Parathyroid adenoma (tissue), 2 donors: Measurements from ENCODE around the gene MTHFSD.

ENCODE experiments used
- H2AFZ ChIP-seq: fragments of 300-600 bp; sonication (generic); one replicate; pipeline ENCODE4 v1.7.0; 2017; ENCODE audit warnings: antibody characterized with exemption, mild to moderate bottlenecking
- H3K27ac ChIP-seq: fragments of 300-600 bp; sonication (generic); one replicate; pipeline ENCODE4 v1.7.0; 2017
- H3K27me3 ChIP-seq: fragments of 300-600 bp; sonication (generic); one replicate; pipeline ENCODE4 v1.7.0; 2017; ENCODE audit warnings: low read length; ENCODE audit not compliant: control insufficient read depth, insufficient read depth
- H3K36me3 ChIP-seq: fragments of 300-600 bp; sonication (generic); one replicate; pipeline ENCODE4 v1.7.0; 2017; ENCODE audit warnings: low read length; ENCODE audit not compliant: control insufficient read depth, insufficient read depth
- H3K4me1 ChIP-seq: fragments of 300-600 bp; sonication (generic); one replicate; pipeline ENCODE4 v1.7.0; 2017; ENCODE audit warnings: control low read depth
- H3K4me2 ChIP-seq: fragments of 300-600 bp; sonication (generic); one replicate; pipeline ENCODE4 v1.7.0; 2017; ENCODE audit warnings: low read length
- H3K4me3 ChIP-seq: fragments of 300-600 bp; sonication (generic); one replicate; pipeline ENCODE4 v1.7.0; 2017; ENCODE audit warnings: low read depth, low read length
- H3K79me2 ChIP-seq: fragments of 300-600 bp; sonication (generic); one replicate; pipeline ENCODE4 v1.7.0; 2017; ENCODE audit warnings: control low read depth
- H3K9ac ChIP-seq: fragments of 300-600 bp; sonication (generic); one replicate; pipeline ENCODE4 v1.7.0; 2017; ENCODE audit warnings: mild to moderate bottlenecking
- H3K9me3 ChIP-seq: fragments of 300-600 bp; sonication (generic); one replicate; pipeline ENCODE4 v1.7.0; 2017; ENCODE audit warnings: low read length; ENCODE audit not compliant: control insufficient read depth
- TF ChIP-seq, protein P1 (sequence below): fragments of 300-600 bp; sonication (generic); IDR thresholded peaks from one replicate; pipeline ENCODE4 v1.7.0; 2017; ENCODE audit warnings: antibody characterized with exemption, mild to moderate bottlenecking
- donor health status: primary hyperparathyroidism.

Gene MTHFSD

GRCh38 chr16:86581458-86581857, 26.4 kb upstream of the MTHFSD start:
- H3K9me3 ChIP-seq: no peaks in the 10 kb centered on the region
- no peaks in the 10 kb centered on the region for H3K4me1 ChIP-seq
- H3K36me3 ChIP-seq: no peaks in the 10 kb centered on the region
- H3K4me2 ChIP-seq: no peak overlapping the region
- TF ChIP-seq, protein P1, sequence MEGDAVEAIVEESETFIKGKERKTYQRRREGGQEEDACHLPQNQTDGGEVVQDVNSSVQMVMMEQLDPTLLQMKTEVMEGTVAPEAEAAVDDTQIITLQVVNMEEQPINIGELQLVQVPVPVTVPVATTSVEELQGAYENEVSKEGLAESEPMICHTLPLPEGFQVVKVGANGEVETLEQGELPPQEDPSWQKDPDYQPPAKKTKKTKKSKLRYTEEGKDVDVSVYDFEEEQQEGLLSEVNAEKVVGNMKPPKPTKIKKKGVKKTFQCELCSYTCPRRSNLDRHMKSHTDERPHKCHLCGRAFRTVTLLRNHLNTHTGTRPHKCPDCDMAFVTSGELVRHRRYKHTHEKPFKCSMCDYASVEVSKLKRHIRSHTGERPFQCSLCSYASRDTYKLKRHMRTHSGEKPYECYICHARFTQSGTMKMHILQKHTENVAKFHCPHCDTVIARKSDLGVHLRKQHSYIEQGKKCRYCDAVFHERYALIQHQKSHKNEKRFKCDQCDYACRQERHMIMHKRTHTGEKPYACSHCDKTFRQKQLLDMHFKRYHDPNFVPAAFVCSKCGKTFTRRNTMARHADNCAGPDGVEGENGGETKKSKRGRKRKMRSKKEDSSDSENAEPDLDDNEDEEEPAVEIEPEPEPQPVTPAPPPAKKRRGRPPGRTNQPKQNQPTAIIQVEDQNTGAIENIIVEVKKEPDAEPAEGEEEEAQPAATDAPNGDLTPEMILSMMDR: no peak
- no peaks in the 10 kb centered on the region for H3K27me3 ChIP-seq
- no peak overlapping the region for H3K9ac ChIP-seq
- H2AFZ ChIP-seq: no peak overlapping the region
- H3K4me3 ChIP-seq: no peak overlapping the region
- no peak overlapping the region for H3K27ac ChIP-seq
- H3K79me2 ChIP-seq: no peaks in the 10 kb centered on the region

- no peaks in the 10 kb centered on the region for H3K36me3 ChIP-seq
- no peak overlapping the region for H3K4me2 ChIP-seq
- no peak overlapping the region for H2AFZ ChIP-seq
- TF ChIP-seq, protein P1: no peak
- H3K4me1 ChIP-seq: no peaks in the 10 kb centered on the region
- H3K9ac ChIP-seq: no peak overlapping the region
- H3K27ac ChIP-seq: no peak overlapping the region
- no peaks in the 10 kb centered on the region for H3K79me2 ChIP-seq
- no peaks in the 10 kb centered on the region for H3K27me3 ChIP-seq
- no peak overlapping the region for H3K4me3 ChIP-seq
- H3K9me3 ChIP-seq: no peaks in the 10 kb centered on the region
Observed at GRCh38 chr16:86580791-86581170, 25.7 kb upstream of the MTHFSD start.

GRCh38 chr16:86580063-86580790, 25.2 kb upstream of the MTHFSD start:
- TF ChIP-seq, protein P1: no peak
- no peaks in the 10 kb centered on the region for H3K4me1 ChIP-seq
- H3K9me3 ChIP-seq: no peaks in the 10 kb centered on the region
- no peaks in the 10 kb centered on the region for H3K27me3 ChIP-seq
- H2AFZ ChIP-seq: no peak overlapping the region
- no peak overlapping the region for H3K4me3 ChIP-seq
- no peak overlapping the region for H3K27ac ChIP-seq
- no peak overlapping the region for H3K9ac ChIP-seq
- no peak overlapping the region for H3K4me2 ChIP-seq
- H3K79me2 ChIP-seq: no peaks in the 10 kb centered on the region
- no peaks in the 10 kb centered on the region for H3K36me3 ChIP-seq

DNA sequence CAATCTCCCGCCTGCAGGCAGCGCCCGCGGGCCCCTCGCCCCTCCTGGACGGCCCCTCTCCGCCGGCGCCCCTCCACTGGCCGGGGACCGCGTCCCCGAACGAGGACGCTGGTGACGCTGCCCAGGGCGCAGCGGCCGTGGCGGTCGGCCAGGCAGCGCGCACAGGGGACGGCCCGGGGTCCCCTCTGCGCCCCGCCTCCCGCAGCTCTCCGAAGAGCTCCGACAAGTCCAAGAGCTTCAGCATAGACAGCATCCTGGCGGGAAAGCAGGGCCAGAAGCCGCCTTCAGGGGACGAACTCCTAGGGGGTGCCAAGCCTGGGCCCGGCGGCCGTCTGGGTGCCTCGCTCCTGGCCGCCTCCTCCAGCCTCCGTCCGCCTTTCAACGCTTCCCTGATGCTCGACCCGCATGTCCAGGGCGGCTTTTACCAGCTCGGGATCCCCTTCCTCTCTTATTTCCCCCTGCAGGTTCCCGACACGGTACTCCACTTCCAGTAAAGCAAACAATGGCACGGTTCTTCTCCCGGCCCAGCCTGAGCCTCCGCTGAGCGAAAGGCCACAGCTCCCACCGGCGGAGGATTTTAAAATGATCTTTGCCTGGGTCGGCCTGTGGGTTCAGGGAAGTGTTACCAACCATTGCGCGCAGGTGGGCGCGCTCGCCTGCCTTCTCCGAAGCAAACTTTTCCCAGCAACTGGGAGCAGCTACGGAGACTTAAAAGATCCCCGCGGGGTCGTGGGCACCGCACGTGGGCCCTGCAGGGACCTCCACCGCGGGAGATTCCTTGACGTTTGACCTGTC, 24.4 kb upstream of the MTHFSD start:
- Histone ChIP-seq H3K4me2 (no peak overlapping the region), H3K4me1 (no peaks in the 10 kb centered on the region), H3K4me3 (no peak overlapping the region), H3K9me3 (no peaks in the 10 kb centered on the region), H3K79me2 (no peaks in the 10 kb centered on the region), H2AFZ (no peak overlapping the region), H3K27me3 (peaks cover 5% of the 10 kb centered on the region), H3K36me3 (no peaks in the 10 kb centered on the region), H3K27ac (no peak overlapping the region), H3K9ac (no peak overlapping the region)
- TF ChIP-seq, protein P1: no peak
